Keratinocyte (primary cell): ENCODE measurements around the gene TRPM1.

Experiments used
- EZH2 ChIP-seq: IDR thresholded peaks from one replicate; pipeline ENCODE4 v1.6.1; 2012; ENCODE audit warnings: inconsistent platforms, mild to moderate bottlenecking, low read length, moderate library complexity
- TF ChIP-seq, protein P1 (sequence below), 3 experiments: IDR thresholded peaks in 1 of 3; conservative IDR thresholded peaks in 1 of 3; optimal IDR thresholded peaks in 1 of 3; 2 replicates in 2 of 3; 3 replicates in 1 of 3; pipeline versions ENCODE3 to v1.5.1; 2011; ENCODE audit warnings: low read length in 3 of 3, mild to moderate bottlenecking in 3 of 3, moderate library complexity in 2 of 3, control low read depth in 1 of 3, inconsistent platforms in 1 of 3; ENCODE audit not compliant: insufficient read depth in 2 of 3; ENCODE audit errors: extremely low read depth in 1 of 3

DNA sequence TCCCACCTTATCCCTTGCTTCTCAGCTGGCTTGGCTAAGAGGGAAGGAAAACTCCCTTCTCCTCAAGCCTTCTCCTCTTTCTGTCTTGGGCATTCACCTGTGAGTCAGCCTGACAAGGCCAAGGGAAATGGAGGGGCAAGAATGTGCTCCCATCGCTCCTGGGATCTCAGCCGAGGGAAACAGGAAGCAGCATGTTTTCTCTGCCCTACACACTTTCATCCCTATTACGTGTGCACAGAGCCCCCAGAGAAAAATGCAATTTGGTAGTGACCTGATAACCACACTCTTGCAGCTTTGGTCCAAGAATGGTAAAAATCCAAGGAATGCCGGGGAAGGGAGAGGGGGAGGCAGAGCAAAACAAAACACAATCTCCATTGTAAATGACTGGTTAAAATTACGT, 77.2 kb downstream of the TRPM1 start:
- TF ChIP-seq, protein P1, sequence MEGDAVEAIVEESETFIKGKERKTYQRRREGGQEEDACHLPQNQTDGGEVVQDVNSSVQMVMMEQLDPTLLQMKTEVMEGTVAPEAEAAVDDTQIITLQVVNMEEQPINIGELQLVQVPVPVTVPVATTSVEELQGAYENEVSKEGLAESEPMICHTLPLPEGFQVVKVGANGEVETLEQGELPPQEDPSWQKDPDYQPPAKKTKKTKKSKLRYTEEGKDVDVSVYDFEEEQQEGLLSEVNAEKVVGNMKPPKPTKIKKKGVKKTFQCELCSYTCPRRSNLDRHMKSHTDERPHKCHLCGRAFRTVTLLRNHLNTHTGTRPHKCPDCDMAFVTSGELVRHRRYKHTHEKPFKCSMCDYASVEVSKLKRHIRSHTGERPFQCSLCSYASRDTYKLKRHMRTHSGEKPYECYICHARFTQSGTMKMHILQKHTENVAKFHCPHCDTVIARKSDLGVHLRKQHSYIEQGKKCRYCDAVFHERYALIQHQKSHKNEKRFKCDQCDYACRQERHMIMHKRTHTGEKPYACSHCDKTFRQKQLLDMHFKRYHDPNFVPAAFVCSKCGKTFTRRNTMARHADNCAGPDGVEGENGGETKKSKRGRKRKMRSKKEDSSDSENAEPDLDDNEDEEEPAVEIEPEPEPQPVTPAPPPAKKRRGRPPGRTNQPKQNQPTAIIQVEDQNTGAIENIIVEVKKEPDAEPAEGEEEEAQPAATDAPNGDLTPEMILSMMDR (optimal IDR thresholded peaks at IDR 0.05 in 1 of 3, IDR thresholded peaks at IDR 0.05 in 1 of 3, conservative IDR thresholded peaks at IDR 0.05 in 1 of 3; ENCODE audit: extremely low read depth in 1 of 3, insufficient read depth in 2 of 3, low read length in 3 of 3), result no peak
- no peak for TF ChIP-seq EZH2
